Measurements from ENCODE around the gene AKR1A1.
A peak's percentile ranks its signal among the peaks of the same experiment; 100 is the strongest.
"Not testable (repeated sequence)": the region's sequence is repeated elsewhere in the genome, so short reads cannot be mapped to it uniquely, and the experiment has no call there.

AKR1A1 gene

GRCh38 chr1:45585110-45585426, 34.4 kb downstream of the AKR1A1 start:
- in situ Hi-C loops (cut with HindIII; ENCODE audit: low pct_unique_long_range_greater_than_20kb, low sequenced_read_pairs), result no loop called here

GRCh38 chr1:45585496-45586075, 35.0 kb downstream of the AKR1A1 start:
- in situ Hi-C loops (cut with HindIII; ENCODE audit: low pct_unique_long_range_greater_than_20kb, low sequenced_read_pairs), result no loop called here
- no peak for TF ChIP-seq JUND (IDR thresholded peaks at IDR 0.05; ENCODE audit: low read depth)
- DNase-seq (ENCODE audit: low read depth in 1 of 2, low spot score in 1 of 2), result no peak

More at GRCh38 chr1:45585110-45585426, 34.4 kb downstream of the AKR1A1 start:
- TF ChIP-seq JUND (IDR thresholded peaks at IDR 0.05; ENCODE audit: low read depth), result no peak
- no peak for DNase-seq (ENCODE audit: low read depth in 1 of 2, low spot score in 1 of 2)

- TF ChIP-seq JUND (IDR thresholded peaks at IDR 0.05; ENCODE audit: low read depth), result no peak
- DNase-seq (ENCODE audit: low read depth in 1 of 2, low spot score in 1 of 2), result no peak
- in situ Hi-C loops (cut with HindIII; ENCODE audit: low pct_unique_long_range_greater_than_20kb, low sequenced_read_pairs), result no loop called here
Observed at GRCh38 chr1:45586769-45587168, 36.1 kb downstream of the AKR1A1 start.

- TF ChIP-seq JUND (IDR thresholded peaks at IDR 0.05; ENCODE audit: low read depth), result no peak
- no peak for DNase-seq (ENCODE audit: low read depth in 1 of 2, low spot score in 1 of 2)
- in situ Hi-C loops (cut with HindIII; ENCODE audit: low pct_unique_long_range_greater_than_20kb, low sequenced_read_pairs), result no loop called here
Observed at GRCh38 chr1:45589861-45590260, 39.2 kb downstream of the AKR1A1 start.

GRCh38 chr1:45594412-45594811, 43.8 kb downstream of the AKR1A1 start:
- in situ Hi-C loops (cut with HindIII; ENCODE audit: low pct_unique_long_range_greater_than_20kb, low sequenced_read_pairs), result no loop called here
- TF ChIP-seq JUND (IDR thresholded peaks at IDR 0.05; ENCODE audit: low read depth), result no peak
- no peak for DNase-seq (ENCODE audit: low read depth in 1 of 2, low spot score in 1 of 2)

GRCh38 chr1:45596765-45597164, 46.1 kb downstream of the AKR1A1 start:
- DNase-seq (ENCODE audit: low read depth in 1 of 2, low spot score in 1 of 2); in situ Hi-C loops (cut with HindIII; ENCODE audit: low pct_unique_long_range_greater_than_20kb, low sequenced_read_pairs): not testable (repeated sequence)

- in situ Hi-C loops (cut with HindIII; ENCODE audit: low pct_unique_long_range_greater_than_20kb, low sequenced_read_pairs), result no loop called here
- DNase-seq (ENCODE audit: low read depth in 1 of 2, low spot score in 1 of 2), result no peak
- no peak for TF ChIP-seq JUND (IDR thresholded peaks at IDR 0.05; ENCODE audit: low read depth)
Observed at GRCh38 chr1:45604239-45604638, 53.6 kb downstream of the AKR1A1 start.

GRCh38 chr1:45607404-45608074, 56.9 kb downstream of the AKR1A1 start:
- TF ChIP-seq JUND (IDR thresholded peaks at IDR 0.05; ENCODE audit: low read depth), result no peak
- in situ Hi-C loops (cut with HindIII; ENCODE audit: low pct_unique_long_range_greater_than_20kb, low sequenced_read_pairs), result no loop called here
- DNase-seq (ENCODE audit: low read depth in 1 of 2, low spot score in 1 of 2), result no peak

- in situ Hi-C loops (cut with HindIII; ENCODE audit: low pct_unique_long_range_greater_than_20kb, low sequenced_read_pairs), result no loop called here
- no peak for DNase-seq (ENCODE audit: low read depth in 1 of 2, low spot score in 1 of 2)
- no peak for TF ChIP-seq JUND (IDR thresholded peaks at IDR 0.05; ENCODE audit: low read depth)
Observed at GRCh38 chr1:45608175-45609156, 57.8 kb downstream of the AKR1A1 start.

GRCh38 chr1:45610589-45611226, 60.1 kb downstream of the AKR1A1 start:
- no peak for TF ChIP-seq JUND (IDR thresholded peaks at IDR 0.05; ENCODE audit: low read depth)
- DNase-seq (ENCODE audit: low read depth in 1 of 2, low spot score in 1 of 2), result no peak
- in situ Hi-C loops (cut with HindIII; ENCODE audit: low pct_unique_long_range_greater_than_20kb, low sequenced_read_pairs), result no loop called here

- DNase-seq (ENCODE audit: low read depth in 1 of 2, low spot score in 1 of 2), result peak in 1 of 2 experiments; percentile 22
- TF ChIP-seq JUND (IDR thresholded peaks at IDR 0.05; ENCODE audit: low read depth), result no peak
- in situ Hi-C loops (cut with HindIII; ENCODE audit: low pct_unique_long_range_greater_than_20kb, low sequenced_read_pairs), result no loop called here
Observed at GRCh38 chr1:45612941-45613579, 62.4 kb downstream of the AKR1A1 start.

- in situ Hi-C loops (cut with HindIII; ENCODE audit: low pct_unique_long_range_greater_than_20kb, low sequenced_read_pairs), result no loop called here
- DNase-seq (ENCODE audit: low read depth in 1 of 2, low spot score in 1 of 2), result no peak
- no peak for TF ChIP-seq JUND (IDR thresholded peaks at IDR 0.05; ENCODE audit: low read depth)
Observed at GRCh38 chr1:45615885-45616284, 65.3 kb downstream of the AKR1A1 start.

All from T47D (cell line).